Kidney (tissue), 14 donors: ENCODE measurements around the gene USB1. TPM values are rescaled to one million over a fixed set of nuclear protein-coding genes. Genes with fewer than 3 reads are reported as not detected.

ENCODE experiments used
- DNase-seq, 5 donors: peaks; one replicate each; pipeline ENCODE4 v3.0.0-alpha.2; 2013 to 2020
- FAIRE-seq: peaks from 2 replicates; lab custom pipeline; 2012; peaks lifted over from hg19 to GRCh38; lab: Jason Lieb, UNC
- H3K27ac ChIP-seq, 2 donors: one replicate each; pipeline ENCODE4 v1.7.0; 2013; ENCODE audit warnings: low read depth in 2 of 2, low read length in 2 of 2, inconsistent platforms in 1 of 2
- H3K27me3 ChIP-seq: one replicate; pipeline ENCODE4 v1.7.1; 2013; ENCODE audit warnings: low read length, inconsistent platforms; ENCODE audit not compliant: control insufficient read depth, insufficient read depth
- H3K36me3 ChIP-seq, 3 donors: one replicate each; pipeline versions ENCODE4 v1.7.0 to v1.7.1; 2013; ENCODE audit warnings: low read length in 3 of 3, control low read depth in 1 of 3, inconsistent platforms in 1 of 3; ENCODE audit not compliant: insufficient read depth in 3 of 3, control insufficient read depth in 2 of 3
- H3K4me1 ChIP-seq, 3 donors: one replicate each; pipeline versions ENCODE4 v1.7.0 to v1.7.1; 2013; ENCODE audit warnings: low read length in 3 of 3, inconsistent platforms in 1 of 3, low read depth in 1 of 3; ENCODE audit not compliant: control insufficient read depth in 2 of 3, insufficient read depth in 2 of 3
- H3K4me3 ChIP-seq, 3 donors: one replicate each; pipeline versions ENCODE4 v1.7.0 to v1.8.1; 2013; ENCODE audit warnings: low read length in 3 of 3, control low read depth in 1 of 3, inconsistent platforms in 1 of 3
- H3K9ac ChIP-seq, 3 donors: one replicate each; pipeline versions ENCODE4 v1.7.0 to v1.7.1; 2013; ENCODE audit warnings: low read length in 3 of 3, control low read depth in 1 of 3, inconsistent platforms in 1 of 3
- H3K9me3 ChIP-seq, 3 donors: one replicate each; pipeline versions ENCODE4 v1.7.0 to v1.7.1; 2013; ENCODE audit warnings: low read length in 3 of 3, control low read depth in 1 of 3, inconsistent platforms in 1 of 3; ENCODE audit not compliant: control insufficient read depth in 2 of 3, insufficient read depth in 1 of 3
- CTCF ChIP-seq: IDR thresholded peaks from 3 replicates; pipeline ENCODE4 v1.5.1; 2012; ENCODE audit warnings: mild to moderate bottlenecking, moderate library complexity, borderline replicate concordance; ENCODE audit not compliant: insufficient read depth; ENCODE audit errors: extremely low read depth
- intact Hi-C: fragments of 100-400 bp; cut with DNase I; formaldehyde crosslinking; loops from one replicate; pipeline ENCODE4 v1.11.1; 2022
- polyA plus RNA-seq: library from polyadenylated mRNA; stranded (reverse); fragments of 350-450 nt; fragmentation: Illumina TruSeq; extraction: RNeasy Lipid Tissue Mini Kit (QIAGEN cat#74804); gene quantifications from one replicate; pipeline ENCODE4 v1.2.3, GENCODE V29; 2014; ENCODE audit warnings: low read depth, low replicate concordance; ENCODE audit not compliant: insufficient read depth
- total RNA-seq: library from RNA; stranded (reverse); fragmentation: NEBNext Ultra II Directional; extraction: Animal tissue kit (Norgen Biotek cat#: 25700); gene quantifications from one replicate; pipeline ENCODE4 v1.2.1, GENCODE V29; 2021
- donor health status: control.
- donor health status: control.
- donor health status: control.
- donor health status: control.
- donor health status: control.
- donor health status: DM: yes; HTN: yes; CAD: no.
- donor health status: Normal renal cell carcinoma (clear cell type).

Gene USB1
- total and polyA plus RNA-seq, 2 donors from 2014 or later, result 18.3 to 32.8 TPM

GRCh38 chr16:58041628-58041955 lies 40.4 kb downstream of the USB1 start:
- FAIRE-seq (no peak), DNase-seq (peak in 1 of 5 donors; percentile 69)
- Histone ChIP-seq H3K27me3 (no peaks in the 10 kb centered on the region), H3K9ac (no peak overlapping the region), H3K27ac (no peak overlapping the region), H3K9me3 (no peaks in the 10 kb centered on the region), H3K4me1 (no peaks in the 10 kb centered on the region), H3K36me3 (peaks cover 0 to 28% (median 24%) of the 10 kb centered on the region in 3 donors), H3K4me3 (no peak overlapping the region)
- intact Hi-C loops, result no loop called here
- TF ChIP-seq CTCF, result no peak

GRCh38 chr16:58042001-58042885 lies 41.0 kb downstream of the USB1 start:
- no peaks in the 10 kb centered on the region for H3K9me3 ChIP-seq
- no peak for TF ChIP-seq CTCF
- DNase-seq (peak in 1 of 5 donors; percentile 62), FAIRE-seq (no peak)
- H3K27me3 ChIP-seq, result no peaks in the 10 kb centered on the region
- no peak overlapping the region for H3K27ac ChIP-seq
- no peak overlapping the region for H3K9ac ChIP-seq
- H3K4me3 ChIP-seq, result no peak overlapping the region
- H3K4me1 ChIP-seq, result no peaks in the 10 kb centered on the region
- peaks cover 0 to 28% (median 24%) of the 10 kb centered on the region in 3 donors for H3K36me3 ChIP-seq
- intact Hi-C loops, result no loop called here

GRCh38 chr16:58042886-58043515 lies 41.8 kb downstream of the USB1 start:
- H3K9ac ChIP-seq, result no peak overlapping the region
- H3K27me3 ChIP-seq, result no peaks in the 10 kb centered on the region
- intact Hi-C loops, result no loop called here
- FAIRE-seq (no peak), DNase-seq (no peak)
- H3K36me3 ChIP-seq, result peaks cover 0 to 28% (median 24%) of the 10 kb centered on the region in 3 donors
- H3K9me3 ChIP-seq, result no peaks in the 10 kb centered on the region
- no peak overlapping the region for H3K4me3 ChIP-seq
- no peaks in the 10 kb centered on the region for H3K4me1 ChIP-seq
- H3K27ac ChIP-seq, result no peak overlapping the region
- TF ChIP-seq CTCF, result no peak
